HCT116 (cell line): ENCODE measurements around the gene SC5D. TPM values are rescaled to one million over a fixed set of nuclear protein-coding genes. Genes with fewer than 3 reads are reported as not detected.

ENCODE experiments used
- ATAC-seq: fragments of 200-7000 bp; cut with Tn5 transposase; 2 replicates; pipeline ENCODE4 v1.9.1; 2020; ENCODE audit warnings: mild to moderate bottlenecking, moderate library complexity
- BruUV-seq: library from RNA; stranded (reverse); fragments of 400-500 nt; replicated peaks from 2 replicates; lab custom pipeline; 2021; lab: Mats Ljungman, UMichigan
- CTCF ChIA-PET: fragments of 300-600 bp; sonication (Branson Sonifier 250); formaldehyde crosslinking; loops from one replicate; lab custom pipeline; 2021; ENCODE audit warnings: antibody characterized with exemption; lab: Charles Lee
- POLR2A ChIA-PET: fragments of 300-600, 350-600 bp; sonication (Branson Sonifier 250); formaldehyde crosslinking; loops from one replicate; lab custom pipeline; 2021; ENCODE audit warnings: antibody characterized with exemption; lab: Charles Lee
- RAD21 ChIA-PET, 2 experiments: fragments of 300-600 bp; sonication (Branson Sonifier 250); formaldehyde crosslinking; loops; one replicate each; lab custom pipeline; 2023; ENCODE audit warnings: low total read pairs in 2 of 2; ENCODE audit not compliant: uncharacterized antibody in 2 of 2, unreplicated experiment in 2 of 2, low non-redundant PET in 1 of 2; lab: Charles Lee
- DNase-seq: peaks from one replicate; pipeline ENCODE4 v3.0.0-alpha.2; 2010; ENCODE audit warnings: low read depth, low spot score
- H2AFZ ChIP-seq: fragments of 200-600 bp; shearing (Covaris generic), sonication (generic); 2 replicates; pipeline ENCODE4 v1.6.1; 2017; ENCODE audit warnings: low read depth, mixed run types, mixed read lengths, antibody characterized with exemption, low read length; ENCODE audit not compliant: poor library complexity, severe bottlenecking
- H3K27ac ChIP-seq: 2 replicates; pipeline ENCODE4 v1.5.1; 2012; ENCODE audit warnings: low read depth, low read length
- H3K27me3 ChIP-seq: fragments of 200-600 bp; sonication (generic); 2 replicates; pipeline ENCODE4 v1.6.1; 2016; ENCODE audit warnings: mixed run types, low read length, mixed read lengths; ENCODE audit not compliant: insufficient read depth
- H3K36me3 ChIP-seq, 2 experiments: fragments of 200-500 bp in 1 of 2; fragments of 200-600 bp in 1 of 2; sonication (Bioruptor generic) in 1 of 2; sonication (generic) in 1 of 2; 2 replicates each; pipeline versions ENCODE4 v1.5.1 to v1.6.1; 2014 to 2016; ENCODE audit warnings: low read length in 2 of 2, inconsistent platforms in 1 of 2, mixed read lengths in 1 of 2, mixed run types in 1 of 2; ENCODE audit not compliant: insufficient read depth in 2 of 2, control insufficient read depth in 1 of 2
- H3K4me1 ChIP-seq, 2 experiments: fragments of 200-600 bp in 1 of 2; sonication (generic) in 1 of 2; 2 replicates each; pipeline versions ENCODE4 v1.5.1 to v1.6.1; 2012 to 2017; ENCODE audit warnings: low read length in 2 of 2, inconsistent platforms in 1 of 2, mild to moderate bottlenecking in 1 of 2, mixed read lengths in 1 of 2, mixed run types in 1 of 2, moderate library complexity in 1 of 2; ENCODE audit not compliant: insufficient read depth in 2 of 2, control insufficient read depth in 1 of 2
- H3K4me2 ChIP-seq: fragments of 200-600 bp; sonication (generic); 2 replicates; pipeline ENCODE4 v1.6.1; 2017; ENCODE audit warnings: mixed run types, low read length, mixed read lengths
- H3K4me3 ChIP-seq, 2 experiments: fragments of 200-600 bp in 1 of 2; sonication (generic) in 1 of 2; replicated peaks in 1 of 2; 2 replicates each; pipeline ENCODE4 v1.5.1; 2011 to 2016; ENCODE audit warnings: low read length in 2 of 2, control low read depth in 1 of 2, low read depth in 1 of 2, mild to moderate bottlenecking in 1 of 2, mixed read lengths in 1 of 2, mixed run types in 1 of 2
- H3K79me2 ChIP-seq: fragments of 200-600 bp; sonication (generic); 2 replicates; pipeline ENCODE4 v1.6.1; 2017; ENCODE audit warnings: mild to moderate bottlenecking, mixed run types, low read length, moderate library complexity, mixed read lengths; ENCODE audit not compliant: insufficient read depth
- H3K9ac ChIP-seq: fragments of 200-600 bp; sonication (generic); 2 replicates; pipeline ENCODE4 v1.6.1; 2016; ENCODE audit warnings: low read length, mixed read lengths
- H3K9me2 ChIP-seq: fragments of 200-600 bp; sonication (generic), shearing (Covaris generic); 2 replicates; pipeline ENCODE4 v1.6.1; 2017; ENCODE audit warnings: mixed run types, mild to moderate bottlenecking, moderate library complexity; ENCODE audit not compliant: insufficient read depth
- H3K9me3 ChIP-seq, 2 experiments: fragments of 200-500 bp in 1 of 2; fragments of 200-600 bp in 1 of 2; sonication (Bioruptor generic) in 1 of 2; sonication (generic) in 1 of 2; 2 replicates each; pipeline ENCODE4 v1.6.1; 2014 to 2017; ENCODE audit warnings: low read length in 2 of 2, mixed read lengths in 2 of 2, inconsistent platforms in 1 of 2, low read depth in 1 of 2, mild to moderate bottlenecking in 1 of 2, mixed run types in 1 of 2, moderate library complexity in 1 of 2; ENCODE audit not compliant: control insufficient read depth in 1 of 2, insufficient read depth in 1 of 2
- H4K20me1 ChIP-seq: fragments of 200-600 bp; sonication (generic), shearing (Covaris generic); 2 replicates; pipeline ENCODE4 v1.6.1; 2017; ENCODE audit warnings: mixed run types, mild to moderate bottlenecking, moderate library complexity; ENCODE audit not compliant: insufficient read depth
- CBX3 ChIP-seq: IDR thresholded peaks from 2 replicates; pipeline ENCODE4 v1.6.1; 2012; ENCODE audit warnings: low read depth
- CTCF ChIP-seq, 3 experiments: fragments of 200-600 bp in 1 of 3; sonication (generic) in 1 of 3; IDR thresholded peaks in 2 of 3; conservative IDR thresholded peaks in 1 of 3; 2 replicates each; pipeline ENCODE4 v1.5.1; 2012 to 2017; ENCODE audit warnings: low read depth in 2 of 3, low read length in 2 of 3, antibody characterized with exemption in 1 of 3, borderline replicate concordance in 1 of 3, control low read depth in 1 of 3, mild to moderate bottlenecking in 1 of 3, mixed read lengths in 1 of 3, mixed run types in 1 of 3, moderate library complexity in 1 of 3; ENCODE audit not compliant: insufficient read depth in 1 of 3
- EGR1 ChIP-seq: IDR thresholded peaks from 2 replicates; pipeline ENCODE4 v1.6.1; 2012; ENCODE audit warnings: low read depth
- ELF1 ChIP-seq: IDR thresholded peaks from 2 replicates; pipeline ENCODE4 v1.6.1; 2012; ENCODE audit warnings: low read depth, borderline replicate concordance
- EZH2phosphoT487 ChIP-seq: fragments of 200-600 bp; IDR thresholded peaks from 2 replicates; pipeline ENCODE4 v1.6.1; 2018; ENCODE audit warnings: antibody characterized with exemption, borderline replicate concordance
- POLR2AphosphoS5 ChIP-seq: IDR thresholded peaks from 2 replicates; pipeline ENCODE4 v1.6.1; 2011; ENCODE audit warnings: mild to moderate bottlenecking, low read depth, low read length, moderate library complexity
- SIN3A ChIP-seq: IDR thresholded peaks from 2 replicates; pipeline ENCODE4 v1.6.1; 2012; ENCODE audit warnings: low read depth
- SP1 ChIP-seq: IDR thresholded peaks from 2 replicates; pipeline ENCODE4 v1.6.1; 2012; ENCODE audit warnings: low read depth
- SRF ChIP-seq: IDR thresholded peaks from 2 replicates; pipeline ENCODE4 v1.6.1; 2012; ENCODE audit warnings: low read depth
- TCF7L2 ChIP-seq: IDR thresholded peaks from 2 replicates; pipeline ENCODE4 v1.7.0; 2011; ENCODE audit warnings: borderline replicate concordance, inconsistent platforms; ENCODE audit not compliant: insufficient read depth, insufficient read length; ENCODE audit errors: extremely low read depth
- ZBTB33 ChIP-seq: IDR thresholded peaks from 2 replicates; pipeline ENCODE4 v1.6.1; 2011; ENCODE audit warnings: mild to moderate bottlenecking, low read length, moderate library complexity; ENCODE audit not compliant: insufficient replicate concordance; ENCODE audit errors: extremely low read depth
- ZNF274 ChIP-seq: fragments of 200-500 bp; sonication (Bioruptor generic); IDR thresholded peaks from 2 replicates; pipeline ENCODE4 v1.6.1; 2014; ENCODE audit warnings: mild to moderate bottlenecking, low read depth, low read length, inconsistent platforms
- intact Hi-C: fragments of 100-400 bp; cut with micrococcal nuclease; formaldehyde crosslinking; loops from 2 replicates; pipeline ENCODE4 v1.10.0; 2022
- total RNA-seq: library from RNA; stranded (reverse); gene quantifications from one replicate; pipeline ENCODE4 v1.2.1, GENCODE V29; 2021; ENCODE audit not compliant: unreplicated experiment

The SC5D gene
- total RNA-seq, 1 experiment from 2014 or later, result 24.1 TPM

- H3K27ac ChIP-seq, result no peak overlapping the region
- DNase-seq, result no peak
- TF ChIP-seq CBX3 (no peak), TCF7L2 (no peak), SIN3A (no peak), ELF1 (no peak), SP1 (no peak), ZBTB33 (no peak), CTCF (IDR thresholded peaks at IDR 0.05 in 2 of 3, conservative IDR thresholded peaks at IDR 0.05 in 1 of 3; ENCODE audit: borderline replicate concordance in 1 of 3, insufficient read depth in 1 of 3, low read depth in 2 of 3, low read length in 2 of 3) (no peak), ZNF274 (no peak), EZH2phosphoT487 (no peak), POLR2AphosphoS5 (no peak), SRF (no peak), EGR1 (no peak)
- peaks cover 20% of the 10 kb centered on the region for H3K27me3 ChIP-seq
- H3K4me3 ChIP-seq, result no peak overlapping the region
- CTCF ChIA-PET, result no interaction called here
- H3K9me2 ChIP-seq, result no peaks in the 10 kb centered on the region
- H3K36me3 ChIP-seq, result no peaks in the 10 kb centered on the region
- RAD21 ChIA-PET, result no interaction called here
- H3K4me2 ChIP-seq, result no peak overlapping the region
- H3K9ac ChIP-seq, result no peak overlapping the region
- no TSS peak for BruUV-seq
- no peaks in the 10 kb centered on the region for H4K20me1 ChIP-seq
- intact Hi-C loops, result no loop called here
- H3K9me3 ChIP-seq, result no peaks in the 10 kb centered on the region
- H3K4me1 ChIP-seq, result no peaks in the 10 kb centered on the region
- POLR2A ChIA-PET, result no interaction called here
- no peak overlapping the region for H2AFZ ChIP-seq
- H3K79me2 ChIP-seq, result no peaks in the 10 kb centered on the region
- ATAC-seq, result no peak
These were observed 57.2 kb downstream of the SC5D start for GRCh38 chr11:121349790-121350189.
